Adipose tissue (tissue), 3 donors: ENCODE measurements around the gene ZNF438. TPM values are rescaled to one million over a fixed set of nuclear protein-coding genes. Genes with fewer than 3 reads are reported as not detected.
"Not testable (repeated sequence)": the region's sequence is repeated elsewhere in the genome, so short reads cannot be mapped to it uniquely, and the experiment has no call there.

Experiments
- H3K27ac ChIP-seq: one replicate; pipeline ENCODE4 v1.5.1; 2013; ENCODE audit warnings: low read depth, low read length
- WGBS, 3 donors: extraction: QIAGEN DNeasy Blood & Tissue Kit; methylation state at CpG; one replicate each; pipeline ENCODE4 v1.1.7; 2013; 5-methylcytosine and 5-hydroxymethylcytosine counted together
- polyA plus RNA-seq, 3 donors: library from polyadenylated mRNA; stranded (reverse); fragments of 200-250 nt; gene quantifications; one replicate each; pipeline ENCODE4 v1.2.3, GENCODE V29; 2013
- donor health status: healthy with polysubstance abuse.
- donor health status: Bipolar disorder and iron deficiency.
- donor health status: healthy.

ZNF438 gene
- polyA plus RNA-seq, 3 donors = 2.8 to 14.1 (median 6.4) TPM

- 79 to 95% (median 80%) methylated on average over 3 of the region's 3 CpGs for WGBS, 3 donors
- H3K27ac ChIP-seq = no peak overlapping the region
These were observed 36.4 kb downstream of the ZNF438 start for GRCh38 chr10:30995081-30995770.

DNA sequence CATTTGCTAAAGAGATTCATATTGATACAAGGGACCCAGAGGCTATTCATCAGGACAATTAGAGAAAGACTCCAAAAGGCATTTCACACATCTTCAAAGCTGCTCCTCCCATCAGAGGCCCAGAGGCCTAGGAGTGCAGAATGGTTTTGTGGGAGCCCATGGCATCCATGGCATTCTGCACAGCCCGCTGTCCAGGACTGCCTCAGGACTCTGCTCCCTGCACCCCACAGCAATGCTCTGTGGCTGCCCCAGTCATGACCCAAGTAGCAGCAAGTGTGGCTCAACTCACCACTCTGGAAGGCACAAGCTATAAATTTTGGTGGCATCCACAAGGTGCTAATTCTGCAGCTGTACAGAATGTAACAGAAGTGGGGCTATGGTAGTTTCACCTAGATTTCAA, 38.5 kb downstream of the ZNF438 start:
- 100% methylated on average over 1 of the region's 1 CpG for WGBS, 3 donors
- H3K27ac ChIP-seq = no peak overlapping the region

GRCh38 chr10:30992681-30993080, 39.0 kb downstream of the ZNF438 start:
- no peak overlapping the region for H3K27ac ChIP-seq
- 67 to 89% (median 75%) methylated on average over 4 of the region's 4 CpGs for WGBS, 3 donors

- H3K27ac ChIP-seq = no peak overlapping the region
- 44 to 69% (median 46%) methylated on average over 1 of the region's 1 CpG for WGBS, 3 donors
These were observed 40.0 kb downstream of the ZNF438 start for GRCh38 chr10:30991647-30992011.

DNA sequence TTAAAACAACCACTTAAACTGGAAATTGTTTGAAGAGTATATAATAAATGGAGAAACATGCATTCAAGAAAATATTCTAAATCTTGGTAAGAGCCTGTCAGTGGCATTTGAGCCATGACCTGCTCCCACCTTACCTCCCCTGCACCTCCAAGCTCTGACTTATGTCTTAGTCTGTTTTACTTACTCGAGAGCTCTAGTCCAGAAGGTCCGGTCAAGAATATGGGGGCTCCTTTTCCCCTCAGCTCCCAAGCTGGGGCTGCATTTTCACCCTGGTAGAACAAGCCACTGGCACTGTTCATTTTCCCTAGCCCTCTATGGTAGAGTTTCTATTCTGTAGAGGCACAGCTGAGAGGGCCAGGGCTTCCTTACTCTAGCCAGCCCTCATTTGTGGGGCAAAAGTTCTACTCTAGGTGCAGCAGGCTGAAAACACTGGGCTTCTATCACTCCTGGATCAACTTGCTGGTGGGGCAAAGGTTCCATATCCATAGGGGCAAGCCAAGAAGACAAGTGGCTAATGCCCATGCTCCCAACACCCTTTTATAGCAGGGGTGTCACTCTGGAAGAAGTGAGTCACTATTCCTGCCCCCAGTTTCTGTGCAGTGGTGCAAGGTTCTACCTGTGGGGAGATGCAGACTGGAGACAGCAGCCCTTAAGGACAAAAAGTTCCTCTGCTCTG, 40.6 kb downstream of the ZNF438 start:
- 90 to 100% (median 95%) methylated on average over 2 of the region's 2 CpGs for WGBS, 3 donors
- H3K27ac ChIP-seq = no peak overlapping the region

GRCh38 chr10:30990351-30990750, 41.3 kb downstream of the ZNF438 start:
- no peak overlapping the region for H3K27ac ChIP-seq
- 88 to 90% (median 90%) methylated on average over 2 of the region's 2 CpGs for WGBS, 3 donors

DNA sequence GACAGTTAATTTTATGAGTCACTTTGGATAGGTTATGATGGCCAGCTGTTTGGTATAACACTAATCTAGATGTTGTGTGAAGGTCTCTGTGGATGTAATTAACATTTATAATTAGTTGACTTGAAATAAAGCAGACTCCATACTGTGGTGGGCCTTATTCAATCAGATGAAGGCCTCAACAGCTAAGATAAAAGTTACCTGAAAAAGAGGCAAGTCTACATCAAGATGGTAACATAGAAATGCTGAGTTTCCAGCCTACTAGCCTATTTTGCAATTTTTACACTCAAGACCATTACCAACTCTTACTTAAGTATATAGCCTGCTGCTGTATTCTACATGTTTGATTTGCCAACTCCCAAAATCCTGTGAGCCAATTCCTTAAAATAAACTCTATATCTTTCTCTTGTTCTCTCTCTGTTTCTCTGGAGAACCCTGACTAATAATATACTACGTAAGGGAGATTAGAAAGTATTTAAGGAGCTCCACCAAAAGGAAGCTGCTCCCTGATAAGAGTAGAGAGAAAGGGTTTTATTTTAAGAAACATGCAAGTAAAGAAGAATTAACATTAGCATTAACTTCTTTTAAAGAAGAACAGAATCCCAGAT, 42.7 kb downstream of the ZNF438 start:
- WGBS, 3 donors = 35 to 63% (median 42%) methylated on average over 1 of the region's 1 CpG
- no peak overlapping the region for H3K27ac ChIP-seq

DNA sequence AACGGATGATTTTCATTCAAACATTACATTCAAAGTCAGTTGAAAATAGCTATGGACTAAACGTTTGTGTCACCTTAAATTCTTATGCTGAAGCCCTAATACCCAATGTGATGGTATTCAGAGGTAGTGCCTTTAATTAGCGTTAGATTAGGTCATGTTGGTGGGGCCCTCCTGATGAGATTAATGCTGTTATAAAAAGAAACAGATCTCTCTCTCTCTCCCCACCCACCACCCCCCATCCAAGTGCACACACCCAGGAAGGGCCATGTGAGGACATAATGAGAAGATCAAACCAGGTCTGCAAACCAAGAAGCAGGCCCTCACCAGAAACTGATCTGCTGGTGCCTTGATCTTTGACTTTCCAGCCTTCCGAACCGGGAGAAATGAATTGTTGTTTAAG, 44.2 kb downstream of the ZNF438 start:
- 83 to 91% (median 89%) methylated on average over 5 of the region's 5 CpGs for WGBS, 3 donors
- H3K27ac ChIP-seq = no peak overlapping the region

GRCh38 chr10:30986053-30986555, 45.6 kb downstream of the ZNF438 start:
- H3K27ac ChIP-seq = no peak overlapping the region
- WGBS, 3 donors = 64 to 68% (median 67%) methylated on average over 3 of the region's 3 CpGs

- 60 to 88% (median 68%) methylated on average over 1 of the region's 1 CpG for WGBS, 3 donors
- no peak overlapping the region for H3K27ac ChIP-seq
These were observed 46.2 kb downstream of the ZNF438 start for GRCh38 chr10:30985512-30985911.

- 72 to 81% (median 72%) methylated on average over 4 of the region's 4 CpGs for WGBS, 3 donors
- no peak overlapping the region for H3K27ac ChIP-seq
These were observed 46.9 kb downstream of the ZNF438 start for GRCh38 chr10:30984563-30985328.

- H3K27ac ChIP-seq = not testable (repeated sequence)
- WGBS, 3 donors = 73 to 96% (median 82%) methylated on average over 6 of the region's 6 CpGs
These were observed 48.5 kb downstream of the ZNF438 start for GRCh38 chr10:30983209-30983608.

- H3K27ac ChIP-seq = no peak overlapping the region
These were observed 50.6 kb downstream of the ZNF438 start for GRCh38 chr10:30980951-30981616.

GRCh38 chr10:30979956-30980355, 51.7 kb downstream of the ZNF438 start:
- H3K27ac ChIP-seq = no peak overlapping the region
- 95 to 97% (median 95%) methylated on average over 4 of the region's 4 CpGs for WGBS, 3 donors

More at GRCh38 chr10:30980951-30981616, 50.6 kb downstream of the ZNF438 start:
- WGBS, 3 donors = 31 to 64% (median 57%) methylated on average over 7 of the region's 7 CpGs

DNA sequence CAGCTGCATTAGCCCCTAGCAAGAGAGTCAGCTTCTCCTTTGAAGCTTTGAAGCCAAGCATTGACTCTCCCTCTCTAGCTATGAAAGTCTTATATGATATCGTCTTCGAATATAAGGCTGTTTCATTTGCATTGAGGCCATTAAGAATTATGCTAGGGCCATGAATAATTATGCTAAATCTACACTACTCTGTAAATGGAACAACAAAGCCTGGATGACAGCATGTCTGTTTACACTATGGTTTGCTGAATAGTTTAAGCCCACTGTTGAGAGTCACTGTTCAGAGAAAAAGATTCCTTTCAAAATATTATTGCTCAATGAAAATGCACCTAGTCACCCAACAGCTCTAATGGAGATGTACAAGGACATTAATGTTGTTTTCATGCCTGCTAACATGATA, 52.8 kb downstream of the ZNF438 start:
- whole genome bisulfite sequencing, 3 donors = 94 to 100% (median 97%) methylated on average over 2 of the region's 2 CpGs
- no peak overlapping the region for H3K27ac ChIP-seq

DNA sequence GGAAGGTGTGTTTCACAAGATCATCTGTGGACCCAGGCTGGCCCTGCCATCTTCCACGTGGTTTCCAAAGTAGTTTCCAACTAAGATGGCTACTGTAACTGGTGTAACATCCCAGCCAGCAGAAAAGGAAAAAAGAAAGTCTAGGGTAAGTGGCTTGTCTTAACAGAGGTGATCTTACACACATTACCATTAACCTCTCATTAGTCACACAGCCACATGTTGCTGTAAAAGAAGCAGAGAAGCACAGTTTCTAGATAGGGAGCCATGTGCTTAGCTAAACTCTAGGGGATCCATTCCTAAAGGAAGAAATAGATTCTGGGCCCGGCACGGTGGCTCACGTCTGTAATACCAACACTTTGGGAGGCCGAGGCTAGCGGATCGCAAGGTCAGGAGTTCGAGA, 54.3 kb downstream of the ZNF438 start:
- WGBS, 3 donors = 94 to 97% (median 94%) methylated on average over 8 of the region's 8 CpGs
- H3K27ac ChIP-seq = no peak overlapping the region

- no peak overlapping the region for H3K27ac ChIP-seq
- 88 to 91% (median 89%) methylated on average over 1 of the region's 1 CpG for WGBS, 3 donors
These were observed 56.8 kb downstream of the ZNF438 start for GRCh38 chr10:30974773-30975415.

- no peak overlapping the region for H3K27ac ChIP-seq
- 87 to 92% (median 89%) methylated on average over 5 of the region's 5 CpGs for WGBS, 3 donors
These were observed 57.3 kb downstream of the ZNF438 start for GRCh38 chr10:30974355-30974754.
